Esophagus squamous epithelium (tissue), 5 donors: ENCODE measurements around the gene SPATS2. TPM values are rescaled to one million over a fixed set of nuclear protein-coding genes. Genes with fewer than 3 reads are reported as not detected.

Experiments used
- DNase-seq: peaks from one replicate; lab custom pipeline; 2025; lab: John Stamatoyannopoulos, UW
- H3K27ac ChIP-seq, 4 donors: fragments of 200-600 bp; sonication (generic); one replicate each; pipeline ENCODE4 v1.5.1; 2016 to 2019; ENCODE audit warnings: mild to moderate bottlenecking in 1 of 4
- H3K27me3 ChIP-seq, 4 donors: fragments of 200-600 bp; sonication (generic); 1 replicate in 3 of 4; 2 replicates in 1 of 4; pipeline versions ENCODE4 v1.5.1 to v1.6.0; 2017 to 2021; ENCODE audit warnings: antibody characterized with exemption in 1 of 4
- H3K36me3 ChIP-seq, 3 donors: fragments of 200-600 bp; sonication (generic); one replicate each; pipeline ENCODE4 v1.5.1; 2016 to 2019
- H3K4me1 ChIP-seq, 3 donors: fragments of 200-600 bp; sonication (generic); one replicate each; pipeline ENCODE4 v1.5.1; 2017 to 2019
- H3K4me3 ChIP-seq, 4 donors: fragments of 200-600 bp; sonication (generic); 1 replicate in 3 of 4; 2 replicates in 1 of 4; pipeline ENCODE4 v1.5.1; 2016 to 2019; ENCODE audit warnings: mild to moderate bottlenecking in 2 of 4, moderate library complexity in 1 of 4
- H3K9me3 ChIP-seq, 3 donors: fragments of 200-600 bp; sonication (generic); one replicate each; pipeline ENCODE4 v1.5.1; 2016 to 2019
- POLR2A ChIP-seq, 4 donors: fragments of 450-650 bp; IDR thresholded peaks; one replicate each; pipeline ENCODE4 v1.6.1; 2017; ENCODE audit warnings: antibody characterized with exemption in 4 of 4, mild to moderate bottlenecking in 4 of 4, moderate library complexity in 3 of 4
- WGBS, 2 donors: methylation state at CpG; one replicate each; pipeline ENCODE4 v1.1.5; 2018; 5-methylcytosine and 5-hydroxymethylcytosine counted together
- intact Hi-C: fragments of 100-400 bp; cut with DNase I; formaldehyde crosslinking; loops from one replicate; pipeline ENCODE4 v1.15.0; 2022
- total RNA-seq, 4 donors: library from RNA; depleted of rRNA; stranded (reverse); fragments of >200 nt; gene quantifications; one replicate each; pipeline ENCODE4 v1.1.0, GENCODE V29; 2016
- TF ChIP-seq, protein P1 (sequence below), 6 experiments: fragments of 450-650 bp in 4 of 6; fragments of 200-600 bp in 2 of 6; sonication (generic) in 2 of 6; IDR thresholded peaks; one replicate each; pipeline ENCODE4 v1.5.1; 2016 to 2019; ENCODE audit warnings: antibody characterized with exemption in 6 of 6, mild to moderate bottlenecking in 4 of 6, moderate library complexity in 4 of 6
- donor health status: DM: yes; HTN: yes; CAD: no.

The SPATS2 gene
- total RNA-seq, 4 donors from 2014 or later = 4.8 to 9.8 (median 8.5) TPM

- H3K27ac ChIP-seq = no peak overlapping the region
- intact Hi-C loops = loop anchor here (5.0 kb wide), 1 partner anchor 142 kb away; no protein-coding TSS in a partner anchor
- peaks cover 0 to 37% (median 18%) of the 10 kb centered on the region in 3 donors for H3K4me1 ChIP-seq
- peak overlapping the region in 1 of 4 donors; percentile 85 for H3K4me3 ChIP-seq
- H3K36me3 ChIP-seq = no peaks in the 10 kb centered on the region
- WGBS, 2 donors = 52 to 55% methylated on average over 5 of the region's 5 CpGs
- DNase-seq = no peak
- no peaks in the 10 kb centered on the region for H3K9me3 ChIP-seq
- H3K27me3 ChIP-seq = no peaks in the 10 kb centered on the region
- TF ChIP-seq, protein P1, sequence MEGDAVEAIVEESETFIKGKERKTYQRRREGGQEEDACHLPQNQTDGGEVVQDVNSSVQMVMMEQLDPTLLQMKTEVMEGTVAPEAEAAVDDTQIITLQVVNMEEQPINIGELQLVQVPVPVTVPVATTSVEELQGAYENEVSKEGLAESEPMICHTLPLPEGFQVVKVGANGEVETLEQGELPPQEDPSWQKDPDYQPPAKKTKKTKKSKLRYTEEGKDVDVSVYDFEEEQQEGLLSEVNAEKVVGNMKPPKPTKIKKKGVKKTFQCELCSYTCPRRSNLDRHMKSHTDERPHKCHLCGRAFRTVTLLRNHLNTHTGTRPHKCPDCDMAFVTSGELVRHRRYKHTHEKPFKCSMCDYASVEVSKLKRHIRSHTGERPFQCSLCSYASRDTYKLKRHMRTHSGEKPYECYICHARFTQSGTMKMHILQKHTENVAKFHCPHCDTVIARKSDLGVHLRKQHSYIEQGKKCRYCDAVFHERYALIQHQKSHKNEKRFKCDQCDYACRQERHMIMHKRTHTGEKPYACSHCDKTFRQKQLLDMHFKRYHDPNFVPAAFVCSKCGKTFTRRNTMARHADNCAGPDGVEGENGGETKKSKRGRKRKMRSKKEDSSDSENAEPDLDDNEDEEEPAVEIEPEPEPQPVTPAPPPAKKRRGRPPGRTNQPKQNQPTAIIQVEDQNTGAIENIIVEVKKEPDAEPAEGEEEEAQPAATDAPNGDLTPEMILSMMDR (IDR thresholded peaks at IDR 0.05) = no peak
- TF ChIP-seq POLR2A (IDR thresholded peaks at IDR 0.05) = no peak
Measured at GRCh38 chr12:49365542-49365941, 1.7 kb upstream of the SPATS2 start.

GRCh38 chr12:49366096-49366651 lies 1.1 kb upstream of the SPATS2 start:
- TF ChIP-seq, protein P1 (IDR thresholded peaks at IDR 0.05) = no peak
- no peak for TF ChIP-seq POLR2A (IDR thresholded peaks at IDR 0.05)
- no peak for DNase-seq
- intact Hi-C loops = loop anchor here (5.0 kb wide), 1 partner anchor 141 kb away; no protein-coding TSS in a partner anchor
- no peaks in the 10 kb centered on the region for H3K9me3 ChIP-seq
- no peaks in the 10 kb centered on the region for H3K36me3 ChIP-seq
- WGBS, 2 donors = 5 to 15% methylated on average over 27 to 36 of the region's 38 CpGs
- peak overlapping the region; percentile 95 to 96 (median 96) for H3K27ac ChIP-seq
- H3K4me3 ChIP-seq = peak overlapping the region; percentile 77 to 95 (median 82)
- H3K27me3 ChIP-seq = no peaks in the 10 kb centered on the region
- peaks cover 0 to 37% (median 18%) of the 10 kb centered on the region in 3 donors for H3K4me1 ChIP-seq

DNA sequence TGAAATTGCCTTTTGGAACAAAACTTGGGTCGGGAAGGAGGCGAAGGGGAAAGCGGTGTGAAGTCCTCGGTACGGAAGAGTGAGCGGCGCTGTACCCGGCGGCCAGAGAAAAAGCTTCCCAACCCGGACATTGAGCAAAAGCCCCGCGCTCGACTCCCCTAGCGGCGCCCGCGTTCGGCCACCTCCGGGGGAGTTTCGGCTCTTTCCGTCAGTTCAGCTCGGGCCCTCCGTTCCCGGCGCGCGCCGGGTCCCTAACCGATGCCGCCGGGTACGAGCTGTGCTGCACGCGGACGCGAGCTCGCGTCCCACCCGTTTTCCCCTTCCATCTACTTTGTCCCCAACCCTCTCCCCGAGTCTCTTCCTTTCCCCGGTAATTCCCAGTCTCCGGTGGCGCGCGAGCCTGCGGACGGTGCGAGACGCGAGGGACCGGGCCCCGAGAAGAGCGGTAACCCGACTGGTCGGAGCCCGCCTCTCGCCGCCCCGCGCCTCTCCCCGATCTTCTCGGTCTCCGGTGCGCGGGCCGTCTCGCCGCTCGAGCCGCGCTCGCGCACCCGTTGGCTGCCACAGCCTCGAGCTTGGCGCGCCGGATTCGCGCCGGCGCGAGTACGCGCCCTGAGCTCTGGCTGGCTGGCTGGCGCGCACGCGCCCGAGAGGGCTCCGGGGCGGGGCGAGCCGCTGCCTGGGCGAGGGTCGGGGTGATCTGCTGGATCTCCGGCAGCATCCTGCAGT lies 446 bp upstream of the SPATS2 start:
- 0% methylated on average over 7 to 45 of the region's 97 CpGs for WGBS, 2 donors

GRCh38 chr12:49368240-49368600 lies 958 bp downstream of the SPATS2 start:
- no peaks in the 10 kb centered on the region for H3K9me3 ChIP-seq
- peaks cover 0 to 4% (median 0%) of the 10 kb centered on the region in 3 donors for H3K36me3 ChIP-seq
- H3K4me1 ChIP-seq = peaks cover 0 to 37% (median 18%) of the 10 kb centered on the region in 3 donors
- no peak for DNase-seq
- intact Hi-C loops = loop anchor here (5.0 kb wide), 1 partner anchor 139 kb away; no protein-coding TSS in a partner anchor
- H3K27me3 ChIP-seq = no peaks in the 10 kb centered on the region
- peak overlapping the region; percentile 95 to 96 (median 96) for H3K27ac ChIP-seq
- no peak for TF ChIP-seq POLR2A (IDR thresholded peaks at IDR 0.05)
- TF ChIP-seq, protein P1 (IDR thresholded peaks at IDR 0.05) = no peak
- 20 to 22% methylated on average over 3 of the region's 3 CpGs for WGBS, 2 donors
- H3K4me3 ChIP-seq = peak overlapping the region; percentile 77 to 95 (median 82)

More for the DNA sequence above, 446 bp upstream of the SPATS2 start:
- Histone ChIP-seq H3K4me1 (peaks cover 0 to 37% (median 18%) of the 10 kb centered on the region in 3 donors), H3K27ac (peak overlapping the region; percentile 95 to 96 (median 96)), H3K9me3 (no peaks in the 10 kb centered on the region), H3K27me3 (no peaks in the 10 kb centered on the region), H3K4me3 (peak overlapping the region; percentile 77 to 95 (median 82)), H3K36me3 (no peaks in the 10 kb centered on the region)
- no peak for DNase-seq
- TF ChIP-seq, protein P1 (IDR thresholded peaks at IDR 0.05) = peak in 4 of 6 experiments; percentile 29 to 39 (median 33)
- TF ChIP-seq POLR2A (IDR thresholded peaks at IDR 0.05) = peak in 3 of 4 donors; percentile 36 to 75 (median 50)
- intact Hi-C loops = loop anchor here (5.0 kb wide), 1 partner anchor 140 kb away; no protein-coding TSS in a partner anchor
